ENCODE results near the gene ANKFN1.

DNA sequence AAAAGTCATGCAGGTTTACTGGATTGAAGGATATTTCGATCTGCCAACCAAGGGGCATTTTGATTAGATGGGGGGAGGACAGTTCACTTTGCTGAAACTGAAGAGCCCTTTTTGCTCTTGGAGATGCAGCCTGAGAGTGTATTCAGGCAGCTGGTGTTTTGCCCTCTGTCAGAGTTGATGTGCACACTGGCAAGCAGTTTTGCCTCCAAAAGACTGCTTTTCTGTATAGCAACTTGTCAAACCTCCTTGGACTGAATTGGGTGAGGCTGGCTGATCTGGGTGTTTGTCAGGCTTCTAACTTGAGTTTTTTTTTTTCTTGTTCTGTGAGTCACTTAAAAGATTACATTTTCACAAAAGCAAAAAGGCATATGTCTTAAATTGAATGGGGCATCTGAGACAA, 22.6 kb upstream of the ANKFN1 start:
- TF ChIP-seq, protein P1, sequence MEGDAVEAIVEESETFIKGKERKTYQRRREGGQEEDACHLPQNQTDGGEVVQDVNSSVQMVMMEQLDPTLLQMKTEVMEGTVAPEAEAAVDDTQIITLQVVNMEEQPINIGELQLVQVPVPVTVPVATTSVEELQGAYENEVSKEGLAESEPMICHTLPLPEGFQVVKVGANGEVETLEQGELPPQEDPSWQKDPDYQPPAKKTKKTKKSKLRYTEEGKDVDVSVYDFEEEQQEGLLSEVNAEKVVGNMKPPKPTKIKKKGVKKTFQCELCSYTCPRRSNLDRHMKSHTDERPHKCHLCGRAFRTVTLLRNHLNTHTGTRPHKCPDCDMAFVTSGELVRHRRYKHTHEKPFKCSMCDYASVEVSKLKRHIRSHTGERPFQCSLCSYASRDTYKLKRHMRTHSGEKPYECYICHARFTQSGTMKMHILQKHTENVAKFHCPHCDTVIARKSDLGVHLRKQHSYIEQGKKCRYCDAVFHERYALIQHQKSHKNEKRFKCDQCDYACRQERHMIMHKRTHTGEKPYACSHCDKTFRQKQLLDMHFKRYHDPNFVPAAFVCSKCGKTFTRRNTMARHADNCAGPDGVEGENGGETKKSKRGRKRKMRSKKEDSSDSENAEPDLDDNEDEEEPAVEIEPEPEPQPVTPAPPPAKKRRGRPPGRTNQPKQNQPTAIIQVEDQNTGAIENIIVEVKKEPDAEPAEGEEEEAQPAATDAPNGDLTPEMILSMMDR (IDR thresholded peaks at IDR 0.05): no peak
- TF ChIP-seq POLR2A (IDR thresholded peaks at IDR 0.05): no peak

Measured in body of pancreas (tissue), 4 donors.